ENCODE data around the gene VTI1A. TPM values are rescaled to one million over a fixed set of nuclear protein-coding genes. Genes with fewer than 3 reads are reported as not detected.

The VTI1A gene
- total and polyA plus RNA-seq, 2 of the 13 experiments (the other 11 are each of a cell fraction or from before 2014, with no cell fraction given): 11.7 to 32.7 TPM

DNA sequence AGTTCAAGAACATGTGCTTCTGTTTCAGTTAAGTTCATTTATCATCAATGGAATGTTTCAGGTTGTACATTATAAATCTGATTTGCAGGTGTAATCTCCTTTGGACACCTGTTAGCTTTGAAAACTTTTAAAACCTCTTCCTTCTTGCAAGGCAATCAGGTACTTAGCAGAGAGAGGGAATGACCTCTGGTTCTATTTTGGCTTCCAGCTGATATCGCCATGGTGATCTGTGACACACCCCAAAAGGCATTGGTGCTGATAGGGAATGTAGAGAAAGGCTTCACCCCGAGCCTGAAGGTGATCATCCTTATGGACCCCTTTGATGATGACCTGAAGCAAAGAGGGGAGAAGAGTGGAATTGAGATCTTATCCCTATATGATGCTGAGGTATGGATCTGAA, 37.7 kb upstream of the VTI1A start:
- no peaks in the 10 kb centered on the region for H3K27me3 ChIP-seq (ENCODE audit: control insufficient read depth in 1 of 2, insufficient read depth in 2 of 2, low read length in 2 of 2)
- in situ Hi-C loops (cut with HindIII; ENCODE audit: extremely low pct_ligation_motif_present, low pct_unique_long_range_greater_than_20kb) (no loop called here), intact Hi-C loops (cut with micrococcal nuclease; ENCODE audit: unreplicated experiment) (no loop called here)
- no peak overlapping the region for H3K4me3 ChIP-seq (replicated peaks in 1 of 3; ENCODE audit: insufficient read depth in 1 of 3, low read depth in 2 of 3, low read length in 3 of 3)
- peak; percentile 25 for TF ChIP-seq RBM22 (optimal IDR thresholded peaks at IDR 0.05; ENCODE audit: low read length)
- TF ChIP-seq NCOA5 (CRISPR knock-in tag; IDR thresholded peaks at IDR 0.05): no peak
- no peak for DNase-seq (ENCODE audit: low spot score)
- no peak for FAIRE-seq
- ATAC-seq: no peak
- H3K4me1 ChIP-seq (ENCODE audit: insufficient read depth, low read length): no peaks in the 10 kb centered on the region
- WGBS (ENCODE audit: low lambda C conversion rate): 93% methylated on average over 2 of the region's 2 CpGs
- no peaks in the 10 kb centered on the region for H4K20me1 ChIP-seq (ENCODE audit: insufficient read depth, low read length)
- H3K79me2 ChIP-seq (ENCODE audit: insufficient read depth, low read length): no peaks in the 10 kb centered on the region
- no peaks in the 10 kb centered on the region for H3K9me3 ChIP-seq (ENCODE audit: low read length)
- POLR2A ChIA-PET: no interaction called here
- CTCF ChIA-PET (ENCODE audit: low intra/inter-chr PET ratio, low total read pairs): no interaction called here
- no TSS peak for BruUV-seq (replicated peaks)
- no peak overlapping the region for H2AFZ ChIP-seq (ENCODE audit: low read length)
- peaks cover 30 to 76% of the 10 kb centered on the region in 2 experiments for H3K36me3 ChIP-seq (replicated peaks in 1 of 2; ENCODE audit: control insufficient read depth in 1 of 2, insufficient read depth in 2 of 2, low read length in 2 of 2)
- H3K4me2 ChIP-seq (ENCODE audit: low read depth, low read length): no peak overlapping the region
- no peak overlapping the region for H3K27ac ChIP-seq (ENCODE audit: extremely low read length, insufficient read depth, low read length)
- H3K9ac ChIP-seq (ENCODE audit: insufficient read depth, low read depth, low read length): no peak overlapping the region

DNA sequence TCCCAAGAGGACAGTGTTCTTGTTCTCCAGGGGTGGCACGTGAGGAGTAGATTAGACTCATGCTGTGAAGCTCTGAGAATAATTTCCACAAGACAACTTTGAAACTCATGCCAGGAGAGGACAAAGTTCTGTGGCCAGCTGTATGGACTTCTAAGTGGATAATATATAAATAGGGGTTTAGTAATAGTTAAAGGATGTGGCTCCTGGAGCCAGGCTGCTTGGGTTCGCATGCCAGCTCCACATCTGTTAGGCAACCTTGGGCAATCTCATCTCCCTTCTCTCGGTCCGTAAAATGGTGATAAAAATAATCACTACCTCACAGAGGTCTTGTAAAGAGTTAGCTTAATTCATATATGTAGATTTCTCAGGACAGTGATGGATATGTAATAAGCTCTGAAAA, 37.3 kb upstream of the VTI1A start:
- Histone ChIP-seq H3K4me3 (replicated peaks in 1 of 3; ENCODE audit: insufficient read depth in 1 of 3, low read depth in 2 of 3, low read length in 3 of 3) (no peak overlapping the region), H2AFZ (ENCODE audit: low read length) (no peak overlapping the region), H3K36me3 (replicated peaks in 1 of 2; ENCODE audit: control insufficient read depth in 1 of 2, insufficient read depth in 2 of 2, low read length in 2 of 2) (peaks cover 33 to 75% of the 10 kb centered on the region in 2 experiments), H3K79me2 (ENCODE audit: insufficient read depth, low read length) (no peaks in the 10 kb centered on the region), H3K27me3 (ENCODE audit: control insufficient read depth in 1 of 2, insufficient read depth in 2 of 2, low read length in 2 of 2) (no peaks in the 10 kb centered on the region), H4K20me1 (ENCODE audit: insufficient read depth, low read length) (no peaks in the 10 kb centered on the region), H3K4me1 (ENCODE audit: insufficient read depth, low read length) (no peaks in the 10 kb centered on the region), H3K9ac (ENCODE audit: insufficient read depth, low read depth, low read length) (no peak overlapping the region), H3K9me3 (ENCODE audit: low read length) (no peaks in the 10 kb centered on the region), H3K27ac (ENCODE audit: extremely low read length, insufficient read depth, low read length) (no peak overlapping the region), H3K4me2 (ENCODE audit: low read depth, low read length) (no peak overlapping the region)
- ChIA-PET CTCF (ENCODE audit: low intra/inter-chr PET ratio, low total read pairs) (no interaction called here), POLR2A (no interaction called here)
- intact Hi-C loops (cut with micrococcal nuclease; ENCODE audit: unreplicated experiment) (no loop called here), in situ Hi-C loops (cut with HindIII; ENCODE audit: extremely low pct_ligation_motif_present, low pct_unique_long_range_greater_than_20kb) (no loop called here)
- ATAC-seq (no peak), DNase-seq (ENCODE audit: low spot score) (no peak), FAIRE-seq (no peak)
- WGBS (ENCODE audit: low lambda C conversion rate): 72% methylated on average over 4 of the region's 4 CpGs
- BruUV-seq (replicated peaks): no TSS peak
- no peak for TF ChIP-seq KMT2B (CRISPR knock-in tag; IDR thresholded peaks at IDR 0.05)
- TF ChIP-seq, protein P1, sequence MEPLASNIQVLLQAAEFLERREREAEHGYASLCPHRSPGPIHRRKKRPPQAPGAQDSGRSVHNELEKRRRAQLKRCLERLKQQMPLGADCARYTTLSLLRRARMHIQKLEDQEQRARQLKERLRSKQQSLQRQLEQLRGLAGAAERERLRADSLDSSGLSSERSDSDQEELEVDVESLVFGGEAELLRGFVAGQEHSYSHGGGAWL (CRISPR knock-in tag; IDR thresholded peaks at IDR 0.05): no peak
- no peak for TF ChIP-seq ZNF652 (CRISPR knock-in tag; IDR thresholded peaks at IDR 0.05; ENCODE audit: borderline replicate concordance, low read depth)
- no peak for TF ChIP-seq RAD51 (IDR thresholded peaks at IDR 0.05; ENCODE audit: borderline replicate concordance)
- TF ChIP-seq ZFYVE20 (CRISPR knock-in tag; IDR thresholded peaks at IDR 0.05; ENCODE audit: borderline replicate concordance, low read depth): no peak
- TF ChIP-seq, protein P2, sequence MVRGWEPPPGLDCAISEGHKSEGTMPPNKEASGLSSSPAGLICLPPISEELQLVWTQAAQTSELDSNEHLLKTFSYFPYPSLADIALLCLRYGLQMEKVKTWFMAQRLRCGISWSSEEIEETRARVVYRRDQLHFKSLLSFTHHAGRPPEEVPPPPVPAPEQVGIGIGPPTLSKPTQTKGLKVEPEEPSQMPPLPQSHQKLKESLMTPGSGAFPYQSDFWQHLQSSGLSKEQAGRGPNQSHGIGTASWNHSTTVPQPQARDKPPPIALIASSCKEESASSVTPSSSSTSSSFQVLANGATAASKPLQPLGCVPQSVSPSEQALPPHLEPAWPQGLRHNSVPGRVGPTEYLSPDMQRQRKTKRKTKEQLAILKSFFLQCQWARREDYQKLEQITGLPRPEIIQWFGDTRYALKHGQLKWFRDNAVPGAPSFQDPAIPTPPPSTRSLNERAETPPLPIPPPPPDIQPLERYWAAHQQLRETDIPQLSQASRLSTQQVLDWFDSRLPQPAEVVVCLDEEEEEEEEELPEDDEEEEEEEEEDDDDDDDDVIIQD (CRISPR knock-in tag; IDR thresholded peaks at IDR 0.05; ENCODE audit: low read depth): no peak
- TF ChIP-seq, protein P3, sequence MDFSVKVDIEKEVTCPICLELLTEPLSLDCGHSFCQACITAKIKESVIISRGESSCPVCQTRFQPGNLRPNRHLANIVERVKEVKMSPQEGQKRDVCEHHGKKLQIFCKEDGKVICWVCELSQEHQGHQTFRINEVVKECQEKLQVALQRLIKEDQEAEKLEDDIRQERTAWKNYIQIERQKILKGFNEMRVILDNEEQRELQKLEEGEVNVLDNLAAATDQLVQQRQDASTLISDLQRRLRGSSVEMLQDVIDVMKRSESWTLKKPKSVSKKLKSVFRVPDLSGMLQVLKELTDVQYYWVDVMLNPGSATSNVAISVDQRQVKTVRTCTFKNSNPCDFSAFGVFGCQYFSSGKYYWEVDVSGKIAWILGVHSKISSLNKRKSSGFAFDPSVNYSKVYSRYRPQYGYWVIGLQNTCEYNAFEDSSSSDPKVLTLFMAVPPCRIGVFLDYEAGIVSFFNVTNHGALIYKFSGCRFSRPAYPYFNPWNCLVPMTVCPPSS (IDR thresholded peaks at IDR 0.05): no peak
- no peak for TF ChIP-seq ZBTB8A (CRISPR knock-in tag; IDR thresholded peaks at IDR 0.05; ENCODE audit: borderline replicate concordance, low read depth)
- no peak for TF ChIP-seq GZF1 (CRISPR knock-in tag; IDR thresholded peaks at IDR 0.05)
- TF ChIP-seq ZBTB7A (CRISPR knock-in tag; IDR thresholded peaks at IDR 0.05): no peak
- no peak for TF ChIP-seq ZNF766 (CRISPR knock-in tag; IDR thresholded peaks at IDR 0.05; ENCODE audit: borderline replicate concordance)
- TF ChIP-seq, protein P4, sequence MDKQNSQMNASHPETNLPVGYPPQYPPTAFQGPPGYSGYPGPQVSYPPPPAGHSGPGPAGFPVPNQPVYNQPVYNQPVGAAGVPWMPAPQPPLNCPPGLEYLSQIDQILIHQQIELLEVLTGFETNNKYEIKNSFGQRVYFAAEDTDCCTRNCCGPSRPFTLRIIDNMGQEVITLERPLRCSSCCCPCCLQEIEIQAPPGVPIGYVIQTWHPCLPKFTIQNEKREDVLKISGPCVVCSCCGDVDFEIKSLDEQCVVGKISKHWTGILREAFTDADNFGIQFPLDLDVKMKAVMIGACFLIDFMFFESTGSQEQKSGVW (CRISPR knock-in tag; IDR thresholded peaks at IDR 0.05; ENCODE audit: borderline replicate concordance): no peak
- no peak for TF ChIP-seq CREB1 (IDR thresholded peaks at IDR 0.05)
- TF ChIP-seq CREB1 (CRISPR knock-in tag; IDR thresholded peaks at IDR 0.05): no peak
- TF ChIP-seq ARHGAP35 (CRISPR knock-in tag; IDR thresholded peaks at IDR 0.05; ENCODE audit: borderline replicate concordance): no peak
- no peak for TF ChIP-seq SMC3 (IDR thresholded peaks at IDR 0.05; ENCODE audit: low read length)

All from HepG2 (cell line).